Mammary epithelial cell (primary cell): ENCODE results near the gene RTF1.

Experiments used
- EZH2 ChIP-seq: IDR thresholded peaks from 2 replicates; pipeline ENCODE4 v1.6.1; 2012; ENCODE audit warnings: low read length, inconsistent platforms, borderline replicate concordance
- TF ChIP-seq, protein P1 (sequence below), 2 donors: IDR thresholded peaks in 1 of 2; conservative IDR thresholded peaks in 1 of 2; 2 replicates each; pipeline ENCODE4 v1.5.1; 2011 to 2012; ENCODE audit warnings: inconsistent platforms in 2 of 2, low read length in 2 of 2, mild to moderate bottlenecking in 2 of 2, control low read depth in 1 of 2, low read depth in 1 of 2; ENCODE audit not compliant: insufficient read depth in 1 of 2; ENCODE audit errors: extremely low read depth in 1 of 2

DNA sequence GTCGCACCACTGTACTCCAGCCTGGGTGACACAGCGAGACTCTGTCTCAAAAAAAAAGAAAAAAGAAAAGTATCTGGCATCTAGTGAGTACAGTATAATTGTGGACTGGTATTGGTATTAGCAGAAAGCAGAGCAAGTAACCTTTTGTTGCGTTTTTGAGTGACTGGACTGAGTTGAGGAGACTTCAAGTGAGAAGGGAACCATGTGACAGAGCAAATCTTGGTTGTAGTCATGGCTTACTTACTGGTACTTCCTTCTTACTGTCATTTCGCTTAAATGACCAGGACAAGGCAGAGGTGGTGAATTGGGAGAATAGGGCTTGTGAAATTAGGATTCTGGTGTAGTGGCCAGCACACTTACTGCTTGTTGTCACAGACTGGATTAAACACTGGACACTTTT, 20.6 kb downstream of the RTF1 start:
- TF ChIP-seq, protein P1, sequence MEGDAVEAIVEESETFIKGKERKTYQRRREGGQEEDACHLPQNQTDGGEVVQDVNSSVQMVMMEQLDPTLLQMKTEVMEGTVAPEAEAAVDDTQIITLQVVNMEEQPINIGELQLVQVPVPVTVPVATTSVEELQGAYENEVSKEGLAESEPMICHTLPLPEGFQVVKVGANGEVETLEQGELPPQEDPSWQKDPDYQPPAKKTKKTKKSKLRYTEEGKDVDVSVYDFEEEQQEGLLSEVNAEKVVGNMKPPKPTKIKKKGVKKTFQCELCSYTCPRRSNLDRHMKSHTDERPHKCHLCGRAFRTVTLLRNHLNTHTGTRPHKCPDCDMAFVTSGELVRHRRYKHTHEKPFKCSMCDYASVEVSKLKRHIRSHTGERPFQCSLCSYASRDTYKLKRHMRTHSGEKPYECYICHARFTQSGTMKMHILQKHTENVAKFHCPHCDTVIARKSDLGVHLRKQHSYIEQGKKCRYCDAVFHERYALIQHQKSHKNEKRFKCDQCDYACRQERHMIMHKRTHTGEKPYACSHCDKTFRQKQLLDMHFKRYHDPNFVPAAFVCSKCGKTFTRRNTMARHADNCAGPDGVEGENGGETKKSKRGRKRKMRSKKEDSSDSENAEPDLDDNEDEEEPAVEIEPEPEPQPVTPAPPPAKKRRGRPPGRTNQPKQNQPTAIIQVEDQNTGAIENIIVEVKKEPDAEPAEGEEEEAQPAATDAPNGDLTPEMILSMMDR (conservative IDR thresholded peaks at IDR 0.05 in 1 of 2, IDR thresholded peaks at IDR 0.05 in 1 of 2; ENCODE audit: extremely low read depth in 1 of 2, insufficient read depth in 1 of 2, low read depth in 1 of 2, low read length in 2 of 2): no peak
- TF ChIP-seq EZH2: no peak
